GM12891 (cell line): ENCODE measurements around the gene COL20A1.

Experiments used
- PAX5 ChIP-seq: IDR thresholded peaks from 2 replicates; pipeline ENCODE4 v1.6.1; 2011; ENCODE audit warnings: low read length, moderate library complexity, mild to moderate bottlenecking; ENCODE audit not compliant: insufficient read depth, severe bottlenecking
- POLR2A ChIP-seq: IDR thresholded peaks from 2 replicates; pipeline ENCODE4 v1.6.1; 2011; ENCODE audit warnings: low read depth, low read length, control low read depth
- POLR2AphosphoS5 ChIP-seq: IDR thresholded peaks from 2 replicates; pipeline ENCODE4 v1.6.1; 2011; ENCODE audit warnings: low read depth, low read length, control low read depth
- SPI1 ChIP-seq: IDR thresholded peaks from 2 replicates; pipeline ENCODE4 v1.6.1; 2011; ENCODE audit warnings: low read depth, low read length, control low read depth
- TAF1 ChIP-seq: IDR thresholded peaks from 2 replicates; pipeline ENCODE4 v1.6.1; 2011; ENCODE audit warnings: low read depth, low read length, control low read depth

DNA sequence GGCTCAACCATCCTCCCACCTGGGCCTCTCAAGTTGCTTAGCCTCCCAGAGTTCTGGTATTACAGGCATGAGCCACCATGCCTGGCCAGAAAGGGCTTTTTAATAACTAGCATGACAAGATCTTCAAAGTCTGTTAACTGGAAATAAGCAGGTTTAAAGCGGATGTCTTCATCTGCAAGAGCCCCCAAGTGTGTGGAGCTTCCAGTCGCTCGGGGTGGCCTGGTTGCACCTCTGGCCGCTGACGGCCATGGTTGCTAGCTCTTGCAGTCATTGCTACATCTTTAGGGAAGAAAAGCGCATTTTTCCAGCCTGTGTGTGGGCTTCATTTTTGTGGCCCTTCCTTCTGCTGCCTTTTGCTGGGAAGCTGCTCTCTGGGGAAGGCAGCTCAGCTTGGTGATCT lies 12.6 kb upstream of the COL20A1 start:
- no peak for TF ChIP-seq POLR2A
- TF ChIP-seq TAF1, result no peak
- TF ChIP-seq SPI1, result no peak
- no peak for TF ChIP-seq PAX5
- no peak for TF ChIP-seq POLR2AphosphoS5
